HG03175 (cell line): ENCODE measurements around the gene RNF151.

Experiments
- ATAC-seq: cut with Tn5 transposase; IDR thresholded peaks from one replicate; pipeline ENCODE4 v1.9.1; 2021; ENCODE audit warnings: mild to moderate bottlenecking, moderate library complexity; ENCODE audit not compliant: unreplicated experiment

Gene RNF151

DNA sequence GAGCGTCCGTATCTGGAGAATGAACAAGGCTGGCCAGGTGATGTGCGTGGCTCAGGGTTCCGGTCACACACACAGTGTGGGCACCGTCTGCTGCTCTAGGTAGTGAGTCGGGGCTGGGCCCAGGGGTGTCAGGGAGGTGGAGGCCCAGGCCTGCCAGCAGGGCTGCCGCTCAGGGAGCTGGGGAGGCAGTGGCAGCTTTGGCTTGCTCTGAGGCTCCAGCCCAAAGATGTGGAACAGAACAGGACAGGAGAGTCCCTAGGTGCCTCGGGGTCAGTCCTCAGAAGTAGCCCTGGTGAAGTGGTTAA lies 9.5 kb downstream of the RNF151 start:
- no peak for ATAC-seq

DNA sequence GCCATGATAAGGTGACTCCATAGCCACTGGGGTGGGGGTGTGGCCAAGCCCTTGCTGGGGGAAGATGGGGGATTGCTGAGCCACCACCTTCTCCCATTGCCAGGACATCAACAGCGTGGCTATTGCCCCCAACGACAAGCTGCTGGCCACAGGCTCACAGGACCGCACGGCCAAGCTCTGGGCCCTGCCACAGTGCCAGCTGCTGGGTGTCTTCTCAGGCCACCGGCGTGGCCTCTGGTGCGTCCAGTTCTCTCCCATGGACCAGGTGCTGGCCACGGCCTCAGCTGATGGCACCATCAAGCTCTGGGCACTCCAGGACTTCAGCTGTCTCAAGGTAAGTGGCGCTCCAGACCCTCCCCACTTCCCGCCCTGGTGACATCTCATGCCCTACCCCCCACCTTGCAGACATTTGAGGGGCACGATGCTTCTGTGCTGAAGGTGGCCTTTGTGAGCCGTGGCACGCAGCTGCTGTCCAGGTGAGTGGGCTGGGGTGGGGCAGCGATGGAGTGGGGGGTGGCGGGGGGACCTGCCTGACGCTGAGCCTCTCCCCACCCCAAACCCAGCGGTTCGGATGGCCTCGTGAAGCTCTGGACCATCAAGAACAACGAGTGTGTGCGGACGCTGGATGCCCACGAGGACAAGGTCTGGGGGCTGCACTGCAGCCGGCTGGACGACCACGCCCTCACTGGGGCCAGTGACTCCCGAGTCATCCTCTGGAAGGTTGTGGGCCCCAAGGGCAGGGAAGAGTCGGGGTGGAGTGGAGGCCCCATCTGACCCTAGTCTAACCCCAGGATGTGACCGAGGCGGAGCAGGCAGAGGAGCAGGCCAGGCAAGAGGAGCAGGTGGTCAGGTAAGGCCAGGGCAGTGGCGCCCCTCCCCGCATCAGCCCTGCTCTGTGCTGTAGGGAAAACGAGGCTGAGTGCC lies 10.6 kb downstream of the RNF151 start:
- ATAC-seq = no peak

DNA sequence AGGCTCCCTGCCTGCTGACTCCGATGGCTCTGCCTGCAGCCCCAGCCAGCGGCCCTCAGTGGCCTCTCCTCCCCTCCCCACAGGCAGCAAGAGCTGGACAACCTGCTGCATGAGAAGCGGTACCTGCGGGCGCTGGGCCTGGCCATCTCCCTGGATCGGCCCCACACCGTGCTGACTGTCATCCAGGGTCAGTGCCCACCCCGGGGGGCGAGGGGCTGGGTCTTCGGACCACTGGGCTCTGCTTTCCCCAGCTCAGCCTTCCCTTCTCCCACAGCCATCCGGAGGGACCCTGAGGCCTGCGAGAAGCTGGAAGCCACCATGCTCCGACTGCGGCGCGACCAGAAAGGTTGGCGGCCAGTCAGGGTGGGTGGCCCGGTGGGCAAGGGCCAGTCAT lies 11.2 kb downstream of the RNF151 start:
- no peak for ATAC-seq

DNA sequence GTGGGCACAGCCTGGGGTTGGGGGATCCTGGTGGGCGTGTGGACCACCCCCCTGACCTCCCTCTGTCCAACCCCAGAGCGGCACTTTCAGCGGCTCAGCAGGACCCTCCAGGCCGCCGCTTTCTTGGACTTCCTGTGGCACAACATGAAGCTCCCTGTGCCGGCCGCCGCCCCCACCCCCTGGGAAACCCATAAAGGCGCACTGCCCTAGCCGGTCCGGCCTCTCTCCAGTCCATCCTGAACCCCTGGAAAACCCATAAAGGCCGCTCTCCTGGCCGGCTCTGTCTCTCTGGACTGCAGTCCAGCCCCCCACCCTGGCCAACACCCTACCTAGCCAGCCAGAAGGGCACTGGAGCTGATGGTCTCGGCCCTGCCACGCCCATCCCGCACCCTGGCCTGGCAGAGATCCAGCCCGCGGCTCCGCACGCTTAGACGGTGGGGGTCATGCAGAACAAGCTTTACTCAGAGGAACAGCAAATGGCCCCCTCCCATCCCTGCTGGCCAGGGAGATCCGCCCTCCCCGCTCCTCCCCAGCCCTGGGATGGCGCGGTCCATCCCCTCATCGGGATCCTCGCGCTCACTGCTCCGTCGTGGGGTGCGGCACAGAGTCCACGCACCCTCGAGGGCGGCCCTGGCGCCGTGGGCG lies 11.9 kb downstream of the RNF151 start:
- ATAC-seq = no peak

DNA sequence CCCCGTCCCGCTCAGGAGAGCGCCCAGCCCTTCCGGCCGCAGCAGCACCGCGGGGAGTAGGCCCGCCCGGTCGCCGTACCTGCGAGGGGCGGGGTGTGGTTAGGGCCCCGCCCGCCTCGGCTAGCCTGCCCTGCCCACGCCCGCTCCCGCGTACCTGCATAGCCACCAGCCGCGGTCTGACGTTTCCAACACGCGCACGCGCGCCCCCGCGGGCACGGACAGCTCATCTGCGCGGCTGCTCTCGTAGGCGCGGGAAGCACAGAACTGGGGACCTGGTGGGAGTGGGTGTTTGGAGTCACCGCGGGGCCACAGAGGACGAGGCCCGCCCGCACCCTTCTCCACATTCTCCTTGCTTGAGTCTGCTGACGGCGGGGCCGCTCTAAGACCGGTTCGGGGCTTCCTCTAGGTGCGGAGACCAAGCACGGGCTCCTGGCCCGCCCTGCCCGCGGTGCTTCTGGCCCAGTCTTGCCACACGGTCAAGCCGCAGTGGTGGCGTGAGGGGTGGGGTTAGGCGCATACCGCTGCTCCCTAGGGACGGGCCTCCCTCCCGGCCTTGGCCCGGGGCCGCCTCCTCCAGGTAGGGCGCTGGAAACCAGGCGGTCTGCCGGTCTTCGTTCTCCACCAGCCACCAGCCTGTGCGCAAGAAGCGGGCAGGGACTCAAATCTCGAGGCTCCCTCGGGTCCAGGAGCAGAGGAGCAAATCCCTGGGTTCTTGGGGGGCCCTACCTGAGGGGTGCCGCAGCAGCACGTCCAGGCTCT lies 12.8 kb downstream of the RNF151 start:
- no peak for ATAC-seq

DNA sequence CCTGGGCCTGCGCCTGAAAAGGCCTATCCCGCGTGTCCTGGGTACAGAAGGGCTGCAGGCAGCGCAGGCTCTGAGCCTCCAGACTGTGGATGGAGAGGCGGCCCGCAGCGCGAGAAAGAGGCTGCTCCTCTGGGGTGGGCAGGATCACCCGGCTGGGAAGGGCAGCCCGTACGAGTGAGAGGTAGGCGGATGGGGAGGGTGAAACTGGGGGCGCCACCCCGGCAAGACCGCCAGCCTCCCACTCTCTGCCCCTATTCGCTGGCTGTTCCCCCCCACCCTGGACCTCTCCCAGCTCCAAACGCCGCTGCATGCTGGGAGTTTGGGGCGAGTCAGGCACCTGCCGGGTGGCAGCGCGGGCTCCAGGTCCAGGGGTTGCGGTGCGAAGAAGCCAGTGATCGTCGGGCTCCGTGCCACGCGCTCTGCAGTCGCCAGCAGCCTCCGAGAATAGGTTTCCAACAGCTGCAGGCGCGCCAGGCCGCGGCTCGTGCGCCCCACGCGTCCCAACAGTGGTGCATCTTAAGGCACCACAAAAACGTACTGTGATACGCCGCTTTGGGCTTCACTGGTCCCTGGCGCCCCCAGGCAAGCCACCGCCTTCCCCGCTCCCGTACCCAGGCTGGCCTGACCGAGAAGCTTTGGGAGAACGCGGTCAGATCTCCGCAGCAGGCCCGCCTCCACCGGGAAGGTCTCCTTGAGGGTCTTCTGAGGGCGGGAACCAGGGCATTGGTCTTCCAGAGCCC lies 13.5 kb downstream of the RNF151 start:
- ATAC-seq = no peak

DNA sequence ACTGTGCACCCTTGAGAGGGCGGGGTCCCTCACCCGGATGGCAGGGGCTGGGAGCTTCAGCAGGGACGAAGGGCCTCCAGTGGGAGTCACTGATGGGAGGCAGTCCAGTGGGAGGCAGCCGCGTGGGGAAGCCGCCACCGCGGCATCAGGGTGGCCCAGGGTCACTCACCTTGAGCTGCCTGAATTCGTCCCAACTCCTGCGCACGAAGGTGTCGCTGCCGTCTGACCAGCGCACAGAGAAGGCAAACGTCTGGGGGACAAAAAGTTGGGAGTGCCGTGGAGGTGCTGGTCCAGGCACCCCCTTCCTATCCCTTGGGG lies 14.1 kb downstream of the RNF151 start:
- no peak for ATAC-seq

DNA sequence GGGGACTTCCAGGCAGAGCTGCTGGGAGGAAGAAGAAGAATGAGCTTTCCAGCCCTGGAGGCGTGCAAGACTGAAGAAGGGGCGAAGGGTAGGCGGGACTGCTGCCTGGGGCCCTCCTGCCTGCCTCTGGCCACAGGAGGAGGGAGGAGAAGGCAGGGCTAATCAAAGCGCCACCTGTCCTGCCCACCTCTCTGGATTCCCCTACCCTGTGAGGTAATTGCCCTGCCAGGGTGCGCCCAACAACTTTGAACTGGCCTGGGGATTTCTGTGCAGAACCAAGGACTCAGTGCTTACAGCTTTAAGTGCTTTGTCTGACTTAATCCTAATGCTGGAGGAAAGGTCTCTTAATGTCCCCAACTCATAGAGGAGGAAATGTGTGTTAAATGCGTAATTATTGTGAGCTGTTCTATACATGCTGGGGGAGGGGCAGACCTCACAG lies 14.8 kb downstream of the RNF151 start, which contains the start of gene NOXO1:
TSS of gene NOXO1 (minus strand) at position 72 of the 439 bp plus-strand sequence. CDS start 290 bp downstream, outside the sequence.
- no peak for ATAC-seq

DNA sequence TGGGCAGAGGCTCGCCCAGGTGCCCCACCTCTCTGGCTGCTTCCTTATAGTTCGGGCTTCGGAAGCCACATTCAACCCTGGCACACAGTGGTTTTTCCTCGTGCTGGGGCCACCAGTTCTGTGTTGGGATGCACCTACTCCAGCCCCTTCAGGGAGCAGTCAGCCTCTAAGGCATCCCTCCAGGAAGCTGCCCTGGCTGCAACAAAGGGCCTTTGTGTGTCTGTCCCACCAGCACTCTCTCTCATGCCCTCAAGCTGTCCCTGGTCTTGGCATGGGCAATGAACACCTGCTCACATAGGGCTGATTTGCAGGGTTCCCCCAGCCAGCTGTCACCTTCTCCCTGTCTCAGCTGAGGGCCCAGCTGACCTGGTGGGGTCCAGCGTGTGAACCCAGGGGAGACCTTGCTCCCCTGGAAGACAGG lies 15.4 kb downstream of the RNF151 start:
- no peak for ATAC-seq

DNA sequence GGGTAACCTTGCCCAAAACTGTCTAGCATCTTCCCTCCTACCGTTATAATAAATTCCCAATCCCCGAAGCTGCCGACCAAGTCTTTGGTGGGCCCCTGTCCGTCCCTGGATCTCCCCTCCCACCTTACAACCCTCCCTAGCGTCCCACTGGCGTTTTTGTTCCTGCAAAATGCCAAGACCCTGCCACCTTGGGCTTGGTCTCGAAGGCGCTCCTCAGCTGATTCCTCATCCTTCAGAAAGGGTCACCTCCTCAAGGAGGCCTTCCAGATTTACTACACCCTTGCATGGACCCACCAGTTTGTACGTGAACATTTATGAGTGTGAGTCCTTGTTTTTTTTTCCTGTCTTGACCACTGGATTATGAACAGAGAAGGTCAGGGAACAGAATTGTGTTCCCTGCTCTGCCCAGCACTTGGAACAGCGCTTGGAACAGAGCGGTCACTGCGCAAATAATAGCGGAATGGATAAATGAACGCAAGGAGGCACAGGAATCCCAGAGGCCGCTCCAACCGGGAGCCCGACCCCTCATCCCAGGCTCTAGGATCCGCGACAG lies 16.4 kb downstream of the RNF151 start:
- ATAC-seq = no peak

DNA sequence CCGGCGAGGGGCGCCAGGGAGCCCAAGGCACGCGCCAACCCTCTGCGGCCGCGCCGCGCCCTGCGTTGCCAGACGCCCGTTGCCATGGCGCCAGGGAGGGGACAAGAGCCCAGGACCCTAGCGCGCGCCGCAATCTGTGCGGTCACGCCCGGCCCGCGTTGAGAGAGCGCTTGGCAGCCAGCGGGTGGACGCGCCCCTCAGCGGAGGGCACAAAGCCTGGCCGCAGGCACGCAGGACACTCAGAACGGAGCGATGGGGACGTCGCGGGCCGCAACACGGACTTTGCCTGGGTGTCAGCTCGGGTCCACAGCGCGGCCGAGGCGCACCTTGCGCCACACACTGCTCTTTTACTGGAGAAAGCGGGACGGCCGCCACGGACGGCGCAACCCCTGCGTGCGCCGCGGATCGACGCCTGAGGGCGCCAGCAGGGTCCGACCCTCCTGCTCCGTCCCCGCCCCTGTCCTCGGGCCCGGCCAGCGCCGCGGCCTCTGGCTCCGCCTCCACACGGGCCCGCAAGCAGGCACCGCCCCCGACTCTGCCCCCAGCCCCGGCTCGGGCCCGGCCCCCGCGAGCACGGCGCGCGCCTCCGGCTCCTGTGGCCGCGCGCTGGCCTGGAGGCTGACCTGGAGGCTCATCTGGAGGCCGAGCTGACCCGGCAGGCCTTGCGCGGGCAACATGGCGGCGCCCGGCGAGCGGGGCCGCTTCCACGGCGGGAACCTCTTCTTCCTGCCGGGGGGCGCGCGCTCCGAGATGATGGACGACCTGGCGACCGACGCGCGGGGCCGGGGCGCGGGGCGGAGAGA lies 17.1 kb downstream of the RNF151 start, which contains the start of gene GFER:
TSS of gene GFER (plus strand) at position 650 of the 803 bp plus-strand sequence. CDS start at position 676, 26 bp downstream.
- peak; percentile 78 for ATAC-seq

DNA sequence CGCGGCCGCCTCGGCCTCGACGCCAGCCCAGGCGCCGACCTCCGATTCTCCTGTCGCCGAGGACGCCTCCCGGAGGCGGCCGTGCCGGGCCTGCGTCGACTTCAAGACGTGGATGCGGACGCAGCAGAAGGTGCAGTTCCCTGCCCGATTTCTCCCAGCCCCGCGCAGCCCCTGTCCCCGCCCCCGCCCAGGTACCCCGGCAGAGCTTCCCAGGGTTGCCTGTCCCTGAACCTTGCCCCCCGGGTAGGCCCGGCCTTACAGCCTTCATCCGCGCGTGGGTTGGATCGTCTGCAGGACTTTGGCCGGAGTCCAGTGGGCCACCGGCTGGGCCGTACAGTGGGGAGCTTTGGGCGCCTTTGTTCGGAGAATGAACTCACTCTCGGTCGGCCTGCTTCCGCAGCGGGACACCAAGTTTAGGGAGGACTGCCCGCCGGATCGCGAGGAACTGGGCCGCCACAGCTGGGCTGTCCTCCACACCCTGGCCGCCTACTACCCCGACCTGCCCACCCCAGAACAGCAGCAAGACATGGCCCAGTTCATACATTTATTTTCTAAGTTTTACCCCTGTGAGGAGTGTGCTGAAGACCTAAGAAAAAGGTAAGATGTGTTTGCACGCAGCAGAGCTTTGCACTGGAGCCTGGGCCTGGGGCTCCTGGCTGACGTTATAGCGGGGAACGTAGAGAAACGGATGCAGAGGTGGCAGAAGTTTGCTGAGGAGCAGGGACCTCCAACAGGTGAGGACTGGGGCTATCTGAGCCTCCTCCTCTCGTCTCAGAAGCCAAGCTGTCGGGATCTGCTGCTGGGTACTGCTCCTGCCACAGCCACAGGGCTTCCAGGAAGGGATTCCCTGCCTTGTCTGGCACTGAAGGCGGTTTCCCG lies 17.9 kb downstream of the RNF151 start:
- peak; percentile 4 for ATAC-seq

DNA sequence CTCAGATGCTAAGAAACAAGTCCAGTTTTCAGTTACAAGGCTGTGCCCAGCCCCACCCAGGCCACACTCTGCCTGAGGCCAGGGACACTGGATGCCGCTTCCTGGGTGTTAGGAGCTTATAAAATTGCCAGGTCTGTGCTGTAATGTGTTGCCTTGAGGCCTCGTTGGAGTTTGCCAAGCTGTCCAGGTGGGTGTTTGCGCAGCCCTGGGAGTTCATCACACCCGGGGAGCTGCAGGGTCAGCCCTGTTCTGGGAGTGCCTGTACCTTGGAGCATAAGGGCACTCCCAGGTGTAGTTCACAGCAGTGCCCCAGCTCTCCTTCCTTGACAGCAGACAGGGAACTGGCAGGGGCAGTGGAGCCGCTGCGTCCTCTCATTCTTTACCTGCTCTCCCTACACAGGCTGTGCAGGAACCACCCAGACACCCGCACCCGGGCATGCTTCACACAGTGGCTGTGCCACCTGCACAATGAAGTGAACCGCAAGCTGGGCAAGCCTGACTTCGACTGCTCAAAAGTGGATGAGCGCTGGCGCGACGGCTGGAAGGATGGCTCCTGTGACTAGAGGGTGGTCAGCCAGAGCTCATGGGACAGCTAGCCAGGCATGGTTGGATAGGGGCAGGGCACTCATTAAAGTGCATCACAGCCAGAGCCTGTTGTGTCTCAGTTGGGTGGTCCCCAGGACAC lies 19.0 kb downstream of the RNF151 start:
- no peak for ATAC-seq

DNA sequence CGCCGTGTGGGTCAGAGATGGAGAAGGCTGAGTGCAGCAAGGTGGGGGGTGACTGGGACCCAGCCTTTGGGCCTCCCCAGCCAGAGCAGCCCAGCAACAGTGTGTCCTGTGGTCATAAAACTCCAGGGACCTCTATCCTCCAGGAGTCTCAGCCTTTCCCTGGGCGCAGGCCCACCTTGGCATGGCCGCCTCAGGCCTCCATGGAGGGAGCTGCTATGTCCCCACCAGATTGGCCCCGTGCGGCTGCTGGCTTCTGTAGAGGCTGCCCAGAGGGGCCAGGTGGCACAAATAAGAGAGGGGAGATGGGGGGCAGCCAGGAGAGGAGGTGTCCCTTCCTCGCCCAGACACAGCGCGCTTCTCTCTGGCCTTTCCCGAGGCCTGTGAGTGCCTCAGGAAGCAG lies 20.5 kb downstream of the RNF151 start:
- ATAC-seq = no peak

DNA sequence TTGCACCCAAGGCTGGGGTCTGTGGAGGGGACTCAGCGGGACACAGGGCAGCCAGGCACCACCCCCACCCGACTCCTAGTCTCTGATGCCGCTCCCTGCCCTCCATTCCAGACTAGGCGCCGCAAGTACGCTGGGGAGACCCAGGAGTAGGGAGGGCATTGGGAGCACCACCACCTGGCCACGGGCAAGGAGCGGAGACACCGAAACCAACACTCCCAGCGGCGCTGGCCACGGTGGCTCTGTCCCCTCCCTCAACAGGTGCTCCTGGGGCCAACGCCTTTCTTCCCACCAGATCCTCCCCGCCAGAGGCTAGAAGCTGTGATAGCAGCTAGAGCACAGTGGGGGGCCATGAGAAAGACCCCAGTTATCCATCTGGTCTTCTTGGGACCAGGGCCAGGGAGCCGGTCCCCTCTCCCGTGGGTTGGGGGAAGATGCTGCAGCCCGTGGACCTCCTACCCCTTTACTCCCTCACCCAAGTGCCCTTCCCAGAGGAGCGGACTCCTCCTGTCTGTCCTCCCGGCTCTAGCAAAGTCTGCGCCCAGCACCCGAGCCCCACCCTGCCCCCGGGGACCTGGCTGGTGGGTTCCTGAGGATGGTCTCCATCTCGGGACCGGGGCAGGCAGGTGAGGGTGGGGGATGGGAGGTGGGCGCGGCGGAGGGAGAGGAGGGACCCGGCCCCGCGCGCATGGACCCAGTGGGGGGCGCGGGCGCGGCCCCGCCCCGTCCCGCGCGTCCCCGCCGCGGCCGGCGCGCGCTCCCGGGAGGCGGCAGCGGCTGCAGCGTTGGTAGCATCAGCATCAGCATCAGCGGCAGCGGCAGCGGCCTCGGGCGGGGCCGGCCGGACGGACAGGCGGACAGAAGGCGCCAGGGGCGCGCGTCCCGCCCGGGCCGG lies 22.8 kb downstream of the RNF151 start, which contains the start of gene SYNGR3:
TSS of gene SYNGR3 (plus strand) at position 762 of the 892 bp plus-strand sequence. CDS start 133 bp downstream, outside the sequence.
- no peak for ATAC-seq

DNA sequence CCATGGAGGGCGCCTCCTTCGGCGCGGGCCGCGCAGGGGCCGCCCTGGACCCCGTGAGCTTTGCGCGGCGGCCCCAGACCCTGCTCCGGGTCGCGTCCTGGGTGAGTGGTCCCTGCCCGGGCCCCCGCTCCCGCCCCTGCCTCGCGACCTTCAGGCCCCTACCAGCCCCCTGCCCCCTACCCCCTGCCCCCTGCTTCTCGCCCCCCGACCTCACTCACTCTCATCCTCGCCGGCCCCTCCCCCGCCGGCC lies 23.4 kb downstream of the RNF151 start:
- ATAC-seq = no peak

DNA sequence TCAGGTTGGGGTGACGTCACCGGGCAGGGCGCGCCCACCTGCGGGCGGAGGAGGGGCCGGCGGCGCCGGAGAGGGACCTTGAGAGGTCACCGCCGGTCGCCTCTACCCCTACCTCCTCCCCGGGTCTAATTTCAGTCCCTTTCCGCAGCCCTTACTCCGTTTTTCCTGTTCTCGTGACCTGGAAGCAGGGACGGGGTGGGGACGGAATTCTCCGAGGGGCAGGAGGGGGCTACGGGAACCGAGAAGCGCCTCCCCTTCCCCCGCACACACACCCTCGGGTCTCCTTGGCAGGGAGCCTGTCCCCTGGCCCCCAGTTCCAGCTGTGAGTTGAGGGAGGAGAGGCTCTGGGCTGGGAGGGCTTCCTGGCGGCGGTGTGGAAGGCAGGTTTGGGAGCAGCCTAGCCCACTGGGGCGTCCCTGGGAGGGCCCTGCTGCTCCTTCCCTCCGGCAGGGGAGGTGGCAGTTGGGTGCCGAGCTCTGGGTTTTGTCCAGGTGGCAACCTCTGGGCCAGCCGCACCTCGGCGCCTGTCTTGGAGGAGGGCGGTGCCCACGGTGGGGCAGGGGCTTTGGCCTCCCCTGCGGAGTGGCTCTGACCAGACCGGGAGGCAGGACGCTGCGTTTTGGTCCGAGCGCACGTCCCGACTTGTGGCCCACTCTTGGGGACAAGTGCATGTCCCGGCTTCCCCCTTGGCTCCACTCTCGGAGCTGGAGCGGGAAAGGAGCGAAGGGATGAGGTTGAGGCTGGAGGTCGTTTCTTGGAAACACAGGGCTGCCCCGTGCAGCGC lies 23.9 kb downstream of the RNF151 start:
- no peak for ATAC-seq
